Measurements from ENCODE around the gene BEGAIN.

The BEGAIN gene, protein sequence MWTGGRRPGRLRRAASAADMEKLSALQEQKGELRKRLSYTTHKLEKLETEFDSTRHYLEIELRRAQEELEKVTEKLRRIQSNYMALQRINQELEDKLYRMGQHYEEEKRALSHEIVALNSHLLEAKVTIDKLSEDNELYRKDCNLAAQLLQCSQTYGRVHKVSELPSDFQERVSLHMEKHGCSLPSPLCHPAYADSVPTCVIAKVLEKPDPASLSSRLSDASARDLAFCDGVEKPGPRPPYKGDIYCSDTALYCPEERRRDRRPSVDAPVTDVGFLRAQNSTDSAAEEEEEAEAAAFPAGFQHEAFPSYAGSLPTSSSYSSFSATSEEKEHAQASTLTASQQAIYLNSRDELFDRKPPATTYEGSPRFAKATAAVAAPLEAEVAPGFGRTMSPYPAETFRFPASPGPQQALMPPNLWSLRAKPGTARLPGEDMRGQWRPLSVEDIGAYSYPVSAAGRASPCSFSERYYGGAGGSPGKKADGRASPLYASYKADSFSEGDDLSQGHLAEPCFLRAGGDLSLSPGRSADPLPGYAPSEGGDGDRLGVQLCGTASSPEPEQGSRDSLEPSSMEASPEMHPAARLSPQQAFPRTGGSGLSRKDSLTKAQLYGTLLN

GRCh38 chr14:100587086-100587762 is at the start of gene BEGAIN:
TSS of gene BEGAIN (minus strand) at chr14:100587417. CDS start at chr14:100587290, 127 bp downstream.
- DNase-seq (ENCODE audit: low spot score) = no peak

- no peak for DNase-seq (ENCODE audit: low spot score)
Measured at GRCh38 chr14:100636559-100636958, 49.3 kb upstream of the BEGAIN start.

DNA sequence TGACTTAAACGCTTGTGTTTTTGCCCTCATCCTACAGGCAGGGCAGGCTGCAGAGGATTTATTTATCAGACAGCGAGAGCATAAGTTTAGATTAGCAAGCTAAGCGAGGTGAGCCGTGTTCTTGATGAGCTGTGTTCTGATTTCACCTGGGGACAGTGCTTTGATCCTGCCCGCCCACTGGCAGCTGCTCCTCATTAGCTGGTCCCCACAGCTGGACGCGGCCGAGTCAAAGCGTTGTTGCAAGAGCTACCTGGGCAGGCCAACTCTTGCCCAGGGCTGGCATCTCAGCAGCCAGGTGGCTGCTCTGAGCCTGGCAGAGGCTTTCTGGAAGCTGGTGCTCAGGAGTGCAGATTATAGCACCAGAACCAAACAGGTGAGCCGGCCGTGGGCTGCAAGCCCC is 46.8 kb upstream of the BEGAIN start:
- DNase-seq (ENCODE audit: low spot score) = no peak

DNA sequence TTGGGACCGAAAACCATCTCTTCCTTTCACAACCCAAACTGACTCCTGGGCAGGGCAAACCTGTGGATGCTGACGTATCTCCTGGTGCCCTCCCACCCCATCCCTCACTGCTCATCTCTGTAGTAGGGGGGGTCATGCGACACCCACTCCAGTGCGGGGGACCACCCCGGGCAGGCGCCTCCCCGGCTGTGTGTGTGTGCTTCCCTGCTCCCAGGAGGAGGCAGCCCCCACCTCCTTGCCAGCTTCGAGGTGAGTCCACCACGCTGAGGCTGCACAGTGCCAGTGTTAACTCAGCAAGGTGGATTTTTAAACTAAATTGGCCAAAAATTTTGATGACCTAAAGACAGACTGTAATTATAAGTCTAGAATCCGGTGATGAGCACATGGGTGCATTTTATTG is 46.2 kb upstream of the BEGAIN start:
- no peak for DNase-seq (ENCODE audit: low spot score)

DNA sequence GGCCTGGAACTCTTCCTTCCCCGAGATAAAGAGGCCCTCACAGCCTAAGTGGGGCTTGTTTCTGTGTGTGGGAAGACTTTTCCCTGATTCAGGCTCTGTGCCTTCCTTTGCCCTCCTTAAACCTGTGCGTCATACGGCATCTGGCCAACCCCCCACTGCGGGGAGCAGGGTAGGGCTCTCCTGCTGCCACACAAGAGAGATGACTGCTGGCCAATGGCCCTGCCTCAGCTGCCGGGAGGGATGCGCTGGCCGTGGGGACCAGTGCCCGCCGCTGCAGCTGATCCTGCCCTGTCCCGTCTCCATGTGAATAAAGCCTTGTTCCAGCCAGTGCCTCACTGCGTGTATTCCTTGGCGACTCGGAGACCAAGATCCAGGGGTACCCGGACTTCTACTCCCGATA is 42.5 kb upstream of the BEGAIN start:
- DNase-seq (ENCODE audit: low spot score) = no peak

- DNase-seq (ENCODE audit: low spot score) = no peak
Measured at GRCh38 chr14:100629098-100629497, 41.9 kb upstream of the BEGAIN start.

DNA sequence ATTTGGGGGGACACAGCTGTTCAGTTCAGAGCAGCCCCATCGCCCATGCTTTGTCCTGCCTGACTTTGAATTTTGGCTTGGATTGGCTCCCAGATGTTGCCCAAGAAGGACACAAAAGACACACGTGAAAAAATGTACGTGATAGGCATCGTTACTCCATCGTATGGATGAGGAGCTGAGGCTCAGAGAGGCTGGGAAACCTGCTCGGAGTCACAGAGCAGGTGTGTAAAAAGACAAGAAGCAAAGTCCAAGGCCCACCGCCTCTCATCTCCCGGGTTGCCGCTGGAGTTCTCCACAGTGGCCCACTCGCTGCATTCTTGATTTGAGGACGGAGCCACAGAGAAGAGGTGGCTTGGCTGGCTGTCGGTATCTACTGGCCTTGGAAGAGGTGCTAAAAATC is 41.0 kb upstream of the BEGAIN start:
- no peak for DNase-seq (ENCODE audit: low spot score)

GRCh38 chr14:100626614-100627013 is 39.4 kb upstream of the BEGAIN start:
- no peak for DNase-seq (ENCODE audit: low spot score)

DNA sequence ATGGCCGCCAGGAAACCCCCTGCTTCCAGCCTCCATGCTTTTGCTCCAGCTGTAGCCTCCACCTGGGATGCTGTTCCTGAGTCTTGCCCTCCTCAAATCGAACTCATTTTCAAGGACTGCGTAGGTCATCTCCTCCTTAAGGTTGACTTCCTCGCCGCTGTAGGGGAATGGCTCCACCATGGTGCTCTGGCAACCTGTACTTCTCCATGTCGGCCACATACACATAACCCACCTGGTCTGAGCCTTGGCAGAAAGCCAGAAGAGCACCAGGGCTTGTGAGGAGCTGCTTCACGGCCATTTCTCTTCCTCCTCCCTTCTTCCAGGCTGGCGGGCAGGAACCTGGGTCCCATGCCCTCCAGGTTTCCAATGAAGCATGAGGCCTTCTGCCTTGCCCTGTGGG is 36.7 kb upstream of the BEGAIN start:
- DNase-seq (ENCODE audit: low spot score) = no peak

DNA sequence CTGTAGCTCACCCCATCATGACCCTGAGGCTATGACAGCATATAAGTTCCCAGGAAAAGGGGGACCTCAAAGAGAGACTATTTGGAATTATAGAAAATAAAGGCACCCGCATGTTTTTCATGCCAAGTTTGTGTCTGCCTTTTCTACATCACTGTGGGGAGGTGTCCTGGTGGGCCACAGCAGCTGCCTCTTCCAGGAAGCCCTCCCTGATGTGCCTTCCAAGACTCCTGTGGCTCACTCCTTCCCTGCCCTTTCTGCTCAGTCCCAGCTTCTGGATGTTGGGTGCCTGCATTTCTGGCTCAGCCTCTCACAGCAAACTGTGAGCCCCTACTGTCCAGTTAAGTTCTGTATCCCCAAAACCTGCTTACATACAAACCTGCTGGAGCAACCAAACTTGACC is 36.3 kb upstream of the BEGAIN start:
- no peak for DNase-seq (ENCODE audit: low spot score)

- no peak for DNase-seq (ENCODE audit: low spot score)
Measured at GRCh38 chr14:100622708-100623485, 35.7 kb upstream of the BEGAIN start.

GRCh38 chr14:100622224-100622623 is 35.0 kb upstream of the BEGAIN start:
- DNase-seq (ENCODE audit: low spot score) = no peak

DNA sequence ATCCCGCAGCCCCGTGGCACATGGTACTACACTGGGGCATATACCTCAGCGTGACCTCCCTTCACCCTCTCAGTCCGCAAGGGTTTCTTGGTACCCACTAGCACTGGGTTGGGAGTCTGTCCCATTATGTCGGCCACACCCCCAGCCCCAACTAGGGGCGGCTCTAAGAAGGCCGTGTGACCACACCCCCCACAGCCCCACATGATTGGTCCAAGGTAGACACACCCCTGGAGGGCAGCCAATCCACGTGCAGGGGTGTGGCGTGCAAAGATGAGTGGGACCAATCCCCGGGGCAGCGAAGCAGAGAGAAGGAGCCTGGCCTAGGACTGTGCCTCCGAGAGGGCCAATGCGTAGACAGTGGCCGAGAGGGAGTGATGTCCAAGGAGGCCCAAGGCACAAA is 34.6 kb upstream of the BEGAIN start:
- no peak for DNase-seq (ENCODE audit: low spot score)

- DNase-seq (ENCODE audit: low spot score) = no peak
Measured at GRCh38 chr14:100620255-100621100, 33.3 kb upstream of the BEGAIN start.

GRCh38 chr14:100619396-100620254 is 32.4 kb upstream of the BEGAIN start:
- DNase-seq (ENCODE audit: low spot score) = no peak

GRCh38 chr14:100618763-100619320 is 31.6 kb upstream of the BEGAIN start:
- no peak for DNase-seq (ENCODE audit: low spot score)

- DNase-seq (ENCODE audit: low spot score) = no peak
Measured at GRCh38 chr14:100618318-100618693, 31.1 kb upstream of the BEGAIN start.

DNA sequence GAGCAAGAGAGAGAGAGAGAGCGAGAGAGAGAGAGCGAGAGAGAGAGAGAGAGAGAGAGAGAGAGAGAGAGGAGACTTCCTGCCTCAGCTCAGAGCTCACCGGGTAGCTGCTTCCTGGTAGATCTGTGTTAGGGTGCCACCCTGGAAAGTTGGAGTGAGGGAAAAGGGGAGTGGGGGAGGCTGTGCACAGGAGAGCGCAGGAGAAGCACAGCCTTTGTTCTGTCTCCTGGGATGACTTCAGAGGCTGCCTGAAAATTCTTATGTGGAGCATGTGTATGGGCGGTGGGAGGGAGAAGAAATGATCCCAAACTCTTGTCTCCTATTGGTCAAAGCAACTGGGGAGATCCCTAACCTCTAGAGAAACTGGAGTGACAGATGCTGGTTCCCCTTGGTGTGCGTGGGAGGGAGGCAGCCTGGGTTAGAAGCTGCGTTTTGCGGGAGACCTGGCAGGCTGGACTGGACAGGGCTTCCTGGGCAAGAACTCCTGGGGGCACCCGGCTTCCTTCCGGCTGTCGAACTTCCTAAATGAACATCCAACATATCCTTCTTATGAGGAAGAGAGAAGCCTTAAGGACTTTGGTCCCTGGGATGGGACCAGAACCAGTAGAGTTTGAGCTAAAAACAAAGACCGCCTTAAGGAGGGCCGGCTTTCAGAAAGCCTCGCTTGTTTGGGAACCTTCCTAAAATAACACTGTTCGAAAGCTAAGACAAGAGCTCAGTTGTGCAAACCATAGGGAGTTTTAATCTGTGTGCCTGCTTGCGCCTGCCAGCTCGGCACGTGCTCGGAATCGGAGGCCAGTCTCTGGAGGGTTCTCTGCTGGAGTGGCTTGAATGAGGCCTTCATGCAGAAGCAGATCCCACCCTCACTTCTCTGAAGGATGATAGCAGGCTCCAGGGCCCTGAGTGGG is 30.4 kb upstream of the BEGAIN start:
- no peak for DNase-seq (ENCODE audit: low spot score)

- no peak for DNase-seq (ENCODE audit: low spot score)
Measured at GRCh38 chr14:100616854-100617409, 29.7 kb upstream of the BEGAIN start.

Measured in AG20443 (cell line).